Epithelial cell of esophagus (primary cell): ENCODE measurements around the gene AP1S3.

Source experiments
- DNase-seq: peaks from one replicate; pipeline ENCODE4 v3.0.0; 2010; ENCODE audit warnings: low read depth
- H3K4me3 ChIP-seq: 2 replicates; pipeline ENCODE4 v1.5.1; 2011; ENCODE audit warnings: mild to moderate bottlenecking, low read length, control low read depth
- CTCF ChIP-seq: IDR thresholded peaks from 2 replicates; pipeline ENCODE4 v1.5.1; 2011; ENCODE audit warnings: low read depth, mild to moderate bottlenecking, low read length, control low read depth, inconsistent platforms; ENCODE audit not compliant: insufficient read depth; ENCODE audit errors: missing control alignments

The AP1S3 gene

GRCh38 chr2:223774193-223774592, 63.2 kb downstream of the AP1S3 start:
- TF ChIP-seq CTCF, result no peak
- DNase-seq, result no peak
- no peak overlapping the region for H3K4me3 ChIP-seq

DNA sequence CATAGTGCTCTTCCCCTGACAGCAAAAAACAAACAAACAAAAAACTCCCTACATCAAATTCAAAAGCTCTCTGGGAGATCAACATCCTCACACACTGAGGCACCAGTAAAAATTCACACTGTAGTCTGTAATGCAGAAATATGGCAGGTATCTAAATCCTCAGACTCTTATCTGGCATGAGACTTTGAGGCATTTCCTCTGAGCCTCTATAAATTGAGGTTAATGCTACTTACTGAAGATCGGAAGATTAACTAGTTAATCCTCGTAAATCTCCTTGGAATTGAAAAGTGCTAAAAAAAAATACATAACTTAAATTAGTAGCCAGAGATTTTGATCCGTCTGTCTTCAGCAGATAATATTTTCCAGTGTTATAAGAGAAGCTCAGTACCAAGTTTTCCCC, 65.0 kb downstream of the AP1S3 start:
- no peak for TF ChIP-seq CTCF
- no peak for DNase-seq
- H3K4me3 ChIP-seq, result no peak overlapping the region

DNA sequence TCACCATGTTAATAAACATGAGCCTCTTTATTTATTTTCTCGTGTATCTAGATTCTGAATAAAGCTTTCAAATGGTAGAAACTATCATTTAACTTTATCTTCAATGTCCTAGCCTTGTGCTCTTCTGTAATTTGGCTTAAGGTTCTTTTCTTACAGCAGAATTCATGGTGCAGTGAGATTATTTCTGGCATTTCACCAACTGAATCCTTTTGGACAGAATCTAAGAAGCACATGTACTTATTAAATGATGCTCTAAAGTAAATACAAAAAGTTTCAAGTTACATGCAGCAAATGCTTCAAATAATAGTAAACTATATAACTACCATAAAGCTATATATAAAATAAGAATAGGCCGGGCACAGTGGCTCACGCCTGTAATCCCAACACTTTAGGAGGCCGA, 65.9 kb downstream of the AP1S3 start:
- TF ChIP-seq CTCF, result no peak
- DNase-seq, result no peak
- no peak overlapping the region for H3K4me3 ChIP-seq

- DNase-seq, result no peak
- no peak overlapping the region for H3K4me3 ChIP-seq
- TF ChIP-seq CTCF, result no peak
These were observed 69.2 kb downstream of the AP1S3 start for GRCh38 chr2:223768179-223768578.

GRCh38 chr2:223767341-223767740, 70.0 kb downstream of the AP1S3 start:
- TF ChIP-seq CTCF, result no peak
- DNase-seq, result no peak
- no peak overlapping the region for H3K4me3 ChIP-seq

GRCh38 chr2:223765221-223765785, 72.1 kb downstream of the AP1S3 start:
- DNase-seq, result no peak
- H3K4me3 ChIP-seq, result no peak overlapping the region
- no peak for TF ChIP-seq CTCF

DNA sequence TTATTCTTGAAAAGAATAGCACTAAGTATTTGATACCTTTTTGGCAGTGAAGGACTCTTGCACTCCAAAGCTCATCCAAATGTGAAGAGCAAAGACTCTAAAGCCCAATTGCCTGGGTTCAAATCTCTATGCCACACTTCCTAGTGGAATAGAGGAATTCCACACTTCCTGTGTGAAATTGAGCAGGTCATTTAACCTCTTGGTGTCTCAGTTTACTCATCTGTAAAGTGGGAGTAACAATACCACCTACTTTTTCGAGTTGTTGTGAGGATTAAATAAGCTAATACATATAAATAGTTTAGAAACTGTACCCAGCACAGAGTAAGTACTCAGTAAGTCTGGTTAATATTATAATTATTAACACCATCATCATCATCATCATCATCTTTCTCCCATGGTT, 72.6 kb downstream of the AP1S3 start:
- DNase-seq, result no peak
- no peak overlapping the region for H3K4me3 ChIP-seq
- TF ChIP-seq CTCF, result no peak
